NCI-H524 treated with DMSO at 0.1 percent for 48 hours (cell line): Measurements from ENCODE around the gene SEMA4F.

ENCODE experiments used
- DNase-seq: peaks from one replicate; lab custom pipeline; 2025; lab: John Stamatoyannopoulos, UW

Gene SEMA4F

GRCh38 chr2:74668087-74668486 is 14.0 kb downstream of the SEMA4F start:
- DNase-seq: no peak

DNA sequence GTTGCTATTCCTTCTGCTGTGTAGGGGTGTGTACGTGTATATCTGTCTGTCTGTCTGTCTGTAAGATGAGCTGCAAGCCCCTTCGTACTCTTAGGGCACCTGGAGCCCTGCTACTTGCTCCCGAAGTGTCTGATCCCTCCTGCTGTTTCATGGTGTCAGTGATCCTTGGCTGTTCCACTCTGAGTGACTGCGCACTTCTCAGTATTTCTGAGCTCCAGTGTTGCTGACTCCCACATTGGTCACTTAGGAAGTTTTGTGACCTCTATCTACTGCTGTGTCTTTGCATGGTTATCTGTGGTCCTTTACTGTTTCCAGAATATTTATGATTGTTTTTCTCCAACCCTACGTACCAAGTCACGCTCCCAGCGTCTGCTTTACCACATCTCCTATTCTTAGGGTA is 16.2 kb downstream of the SEMA4F start:
- no peak for DNase-seq

GRCh38 chr2:74671479-74671878 is 17.4 kb downstream of the SEMA4F start:
- DNase-seq: no peak

- no peak for DNase-seq
Observed at GRCh38 chr2:74673826-74674528, 19.9 kb downstream of the SEMA4F start.

GRCh38 chr2:74675090-74675489 is 21.0 kb downstream of the SEMA4F start:
- no peak for DNase-seq

DNA sequence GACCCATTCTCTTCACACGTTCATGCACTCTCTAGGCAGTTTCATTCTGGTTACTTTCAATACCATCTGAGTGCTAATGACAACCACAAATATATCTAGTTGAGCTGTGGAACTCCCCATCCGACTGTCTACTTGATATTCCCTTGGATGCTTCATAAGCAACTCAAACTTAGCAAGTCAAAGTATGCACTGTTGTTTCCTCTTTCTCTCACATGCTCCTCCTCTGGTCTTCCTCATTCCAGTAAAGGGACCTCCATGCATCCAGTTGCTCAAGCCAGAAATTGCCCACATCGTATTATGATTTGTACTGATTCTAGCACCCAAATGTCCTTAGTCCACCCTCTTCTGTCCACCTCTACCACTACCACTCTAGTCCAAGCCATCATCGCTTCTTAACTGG is 22.3 kb downstream of the SEMA4F start:
- DNase-seq: no peak

DNA sequence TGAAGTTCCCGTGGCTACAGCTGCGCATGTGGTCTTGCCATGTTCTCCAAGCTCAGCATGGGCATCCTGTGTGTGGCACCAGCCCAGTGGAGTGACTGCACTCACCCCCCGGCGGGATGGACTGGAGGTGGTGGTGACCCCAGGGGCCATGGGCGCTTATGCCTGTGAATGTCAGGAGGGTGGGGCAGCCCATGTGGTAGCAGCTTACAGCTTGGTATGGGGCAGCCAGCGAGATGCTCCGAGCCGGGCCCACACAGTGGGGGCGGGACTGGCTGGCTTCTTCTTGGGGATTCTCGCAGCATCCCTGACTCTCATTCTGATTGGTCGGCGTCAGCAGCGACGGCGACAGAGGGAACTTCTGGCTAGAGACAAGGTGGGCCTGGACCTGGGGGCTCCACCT is 25.6 kb downstream of the SEMA4F start:
- DNase-seq: no peak

- DNase-seq: no peak
Observed at GRCh38 chr2:74682501-74682900, 28.5 kb downstream of the SEMA4F start.

GRCh38 chr2:74685408-74685807 is 31.4 kb downstream of the SEMA4F start:
- no peak for DNase-seq

DNA sequence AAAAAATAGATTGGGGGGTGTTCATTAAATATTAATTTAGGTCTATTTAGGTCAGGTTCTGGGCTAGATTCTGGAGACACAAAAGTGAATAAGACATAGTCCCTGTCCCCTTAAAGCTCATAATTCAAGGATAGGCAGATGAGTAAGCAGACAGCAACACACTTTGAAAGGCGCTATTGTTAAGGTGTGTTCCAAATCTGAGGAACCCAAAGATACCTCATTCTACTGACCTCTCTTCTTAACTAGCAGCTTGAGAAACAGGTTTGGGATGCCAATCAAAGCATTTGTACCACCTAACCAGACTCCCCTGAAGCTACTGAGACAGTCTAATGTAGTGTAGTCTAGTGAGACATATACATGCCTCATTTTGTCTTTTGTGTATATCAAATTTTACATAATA is 34.8 kb downstream of the SEMA4F start:
- no peak for DNase-seq

DNA sequence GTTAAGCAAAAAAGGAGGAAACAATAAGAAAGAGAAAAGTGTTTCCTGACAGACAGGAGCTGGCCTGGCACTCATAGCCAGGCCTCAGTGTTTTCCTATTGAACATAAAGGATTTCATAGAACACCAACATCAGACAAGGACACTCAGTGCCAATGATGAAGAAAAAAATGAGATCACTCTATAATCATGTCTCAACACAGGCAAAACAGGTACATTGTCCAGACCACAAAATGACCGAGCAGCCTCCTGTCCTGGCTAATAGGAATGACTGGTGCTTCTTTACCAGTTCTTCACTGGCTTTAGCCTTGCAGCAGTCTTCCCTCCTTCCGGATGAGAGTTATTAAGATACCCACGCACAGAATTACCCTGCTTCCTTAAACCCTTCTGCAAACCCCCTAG is 35.6 kb downstream of the SEMA4F start:
- no peak for DNase-seq

DNA sequence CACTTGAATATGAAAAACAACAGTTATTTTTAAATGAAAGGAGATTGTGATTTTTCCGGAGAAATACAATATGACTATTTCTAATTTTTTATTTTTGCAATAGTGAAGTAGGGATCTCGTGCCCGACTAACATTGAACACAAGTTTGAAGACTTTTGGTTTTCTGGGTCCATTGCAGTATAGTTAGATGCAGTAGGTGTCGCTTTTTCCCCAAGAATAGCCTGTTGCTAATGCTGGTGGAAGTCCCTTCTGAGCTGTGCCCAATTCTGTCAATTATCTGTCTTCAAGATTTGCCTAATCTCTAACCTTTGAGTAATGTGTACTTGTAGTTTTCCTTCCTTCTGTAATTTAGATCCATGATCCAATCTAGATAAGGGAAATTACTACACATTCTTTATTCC is 36.5 kb downstream of the SEMA4F start:
- DNase-seq: peak; percentile 43

GRCh38 chr2:74691929-74692328 is 37.9 kb downstream of the SEMA4F start:
- no peak for DNase-seq

DNA sequence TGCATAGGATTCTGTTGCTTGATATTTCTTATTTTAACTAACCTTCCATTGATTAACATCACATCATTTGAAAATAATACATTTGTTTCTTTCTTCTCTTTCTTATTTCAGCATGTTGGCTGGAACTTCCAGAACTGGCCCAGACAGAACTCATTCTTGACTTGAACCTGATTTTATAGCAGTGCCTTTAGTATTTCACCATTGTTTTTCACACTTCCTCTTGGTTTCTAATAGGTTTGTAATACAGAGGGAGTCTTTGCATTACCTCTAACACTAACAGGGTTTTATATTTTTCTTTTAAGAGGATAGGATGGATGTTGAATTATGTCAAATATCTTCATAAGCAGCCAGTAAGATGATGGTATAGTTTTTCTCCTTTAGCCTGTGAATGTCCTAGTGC is 39.2 kb downstream of the SEMA4F start:
- DNase-seq: no peak

DNA sequence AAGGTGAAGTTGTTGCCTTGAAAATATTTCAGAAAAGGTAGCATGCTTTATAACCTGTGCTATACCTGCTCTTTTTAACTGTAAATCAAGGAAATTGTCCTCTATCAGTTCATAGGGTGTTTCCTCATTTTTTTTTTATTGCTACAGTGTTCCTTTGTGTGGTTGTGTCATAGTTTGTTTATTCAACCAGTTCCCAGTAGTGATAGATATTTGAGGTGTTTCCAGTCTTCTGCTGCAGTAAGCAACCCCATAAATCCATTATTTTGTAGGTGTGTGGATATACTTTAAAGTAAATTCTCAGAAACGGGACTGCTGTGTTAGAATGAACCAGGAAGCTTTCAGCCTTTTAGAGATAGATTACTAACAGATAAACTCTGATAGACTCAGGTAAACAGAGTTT is 39.6 kb downstream of the SEMA4F start:
- no peak for DNase-seq

- DNase-seq: no peak
Observed at GRCh38 chr2:74694281-74694680, 40.2 kb downstream of the SEMA4F start.

DNA sequence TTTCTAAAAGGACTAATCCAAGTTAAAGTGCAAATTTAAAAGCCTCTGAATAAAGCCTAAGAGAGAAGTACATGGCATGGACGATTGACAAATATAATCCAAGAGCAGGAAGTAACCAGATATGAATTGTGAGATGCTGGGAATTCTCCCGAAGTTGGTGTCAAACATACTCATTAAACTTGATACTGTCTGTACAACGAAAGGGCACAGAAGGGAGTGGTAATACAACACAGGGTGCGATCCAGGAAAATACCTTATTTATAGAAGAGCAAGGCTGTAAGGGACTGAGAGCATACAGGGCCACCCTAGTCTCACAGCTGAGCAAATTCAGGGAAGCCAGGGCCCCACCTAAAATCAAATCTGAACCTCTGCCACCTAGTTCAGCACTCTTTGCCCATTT is 41.6 kb downstream of the SEMA4F start:
- DNase-seq: no peak

DNA sequence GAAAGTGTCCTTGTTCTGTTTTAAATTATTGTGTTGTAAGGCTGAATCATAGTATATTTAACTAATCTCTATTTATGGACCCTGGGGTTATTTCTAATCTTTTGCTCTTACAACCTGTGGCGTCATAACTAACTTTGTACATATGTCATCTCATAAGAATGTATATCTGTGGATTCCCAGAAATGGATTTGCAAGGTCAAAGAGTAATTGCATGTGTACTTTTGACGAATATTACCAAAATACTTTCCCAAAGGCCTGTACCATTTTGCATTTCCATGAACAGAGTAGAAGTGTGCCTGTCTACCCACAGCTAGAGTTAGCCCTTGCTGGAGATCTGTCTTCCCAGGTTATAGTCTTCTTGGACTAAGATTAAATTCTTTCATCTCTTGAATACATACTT is 42.8 kb downstream of the SEMA4F start:
- no peak for DNase-seq

GRCh38 chr2:74700643-74701372 is 46.8 kb downstream of the SEMA4F start:
- DNase-seq: no peak

DNA sequence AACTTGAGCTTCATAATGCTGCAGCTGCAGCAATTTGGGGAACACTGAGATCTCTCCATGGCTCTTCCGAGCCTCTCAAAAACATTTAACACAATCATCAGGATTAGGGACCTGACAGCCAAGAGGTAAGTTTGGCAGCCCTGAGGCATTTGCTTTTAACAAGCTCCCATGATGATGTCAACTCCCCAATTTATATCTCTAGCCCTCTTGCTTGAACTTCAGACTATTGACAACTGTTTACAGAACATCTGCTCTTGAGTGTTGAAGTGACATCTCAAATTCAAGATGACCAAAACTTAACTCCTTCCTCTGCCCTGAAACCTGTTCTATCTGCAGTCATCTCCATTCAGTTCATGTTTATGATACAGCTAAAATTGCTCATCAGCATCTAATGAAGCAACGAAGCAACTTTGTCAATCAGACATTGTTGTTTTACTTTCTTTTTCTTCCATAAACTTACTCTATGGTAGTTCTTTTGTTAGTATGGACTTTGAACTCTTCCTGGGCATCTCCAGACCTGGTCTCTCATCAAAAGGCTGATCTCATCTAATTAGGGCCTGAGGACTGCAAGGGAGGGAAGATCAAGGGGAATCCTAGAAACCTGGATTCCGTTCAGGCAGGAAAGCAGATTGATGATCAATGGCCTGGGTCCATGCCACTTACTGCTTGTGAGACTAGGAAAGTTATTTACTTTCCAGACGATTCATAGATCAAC is 48.1 kb downstream of the SEMA4F start:
- DNase-seq: no peak

DNA sequence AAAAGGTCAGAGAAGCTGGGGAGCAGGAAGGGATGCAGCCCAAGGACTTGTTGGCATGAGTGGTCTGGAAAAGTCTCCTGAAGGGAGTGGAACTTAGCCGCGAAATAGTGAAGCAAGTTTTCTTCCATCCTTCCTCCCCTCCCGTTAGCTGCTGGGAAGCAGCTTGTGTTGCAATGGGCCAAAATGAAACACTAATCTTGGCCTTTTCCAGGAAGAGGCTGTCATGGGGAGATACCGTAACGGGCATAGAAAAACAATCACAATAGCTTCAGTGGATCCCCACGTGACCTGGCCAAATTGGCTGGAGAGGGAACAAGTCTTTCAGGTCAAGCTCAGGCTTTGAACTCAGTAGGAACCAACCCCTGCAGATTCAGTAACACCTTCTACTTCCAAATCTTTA is 49.3 kb downstream of the SEMA4F start:
- DNase-seq: no peak

- no peak for DNase-seq
Observed at GRCh38 chr2:74704216-74704615, 50.2 kb downstream of the SEMA4F start.

- no peak for DNase-seq
Observed at GRCh38 chr2:74706741-74707140, 52.7 kb downstream of the SEMA4F start.
